Panc1 (cell line): Measurements from ENCODE around the gene ITGB2. TPM values are rescaled to one million over a fixed set of nuclear protein-coding genes. Genes with fewer than 3 reads are reported as not detected.

Experiments used
- ATAC-seq: fragments of 200-7000 bp; cut with Tn5 transposase; 2 replicates; pipeline ENCODE4 v1.9.1; 2020; ENCODE audit warnings: mild to moderate bottlenecking, moderate library complexity
- BruUV-seq: library from RNA; stranded (reverse); fragments of 400-500 nt; replicated peaks from 2 replicates; lab custom pipeline; 2021; lab: Mats Ljungman, UMichigan
- CTCF ChIA-PET: fragments of 300-600 bp; sonication (Branson Sonifier 250); formaldehyde crosslinking; loops from one replicate; lab custom pipeline; 2022; ENCODE audit warnings: antibody characterized with exemption; lab: Charles Lee
- POLR2A ChIA-PET: fragments of 300-600 bp; sonication (Branson Sonifier 250); formaldehyde crosslinking; loops from one replicate; lab custom pipeline; 2022; ENCODE audit warnings: antibody characterized with exemption; lab: Charles Lee
- DNase-seq: peaks from one replicate; pipeline ENCODE4 v3.0.0-alpha.2; 2010; ENCODE audit warnings: low read depth, low spot score
- H3K27ac ChIP-seq: 2 replicates; pipeline ENCODE4 v1.5.1; 2011; ENCODE audit warnings: mild to moderate bottlenecking, low read length, inconsistent platforms
- H3K27me3 ChIP-seq: fragments of 200-500 bp; sonication (Bioruptor generic); 2 replicates; pipeline ENCODE4 v1.6.0; 2014; ENCODE audit warnings: low read length, inconsistent platforms; ENCODE audit not compliant: control insufficient read depth, insufficient read depth
- H3K36me3 ChIP-seq: fragments of 200-500 bp; sonication (Bioruptor generic); 2 replicates; pipeline ENCODE4 v1.5.1; 2014; ENCODE audit warnings: inconsistent platforms, mild to moderate bottlenecking, low read length, moderate library complexity; ENCODE audit not compliant: control insufficient read depth, insufficient read depth
- H3K4me1 ChIP-seq: 2 replicates; pipeline ENCODE4 v1.5.1; 2011; ENCODE audit warnings: inconsistent platforms, mild to moderate bottlenecking, low read length, moderate library complexity; ENCODE audit not compliant: control insufficient read depth, insufficient read depth
- H3K4me3 ChIP-seq, 2 experiments: 2 replicates each; pipeline ENCODE4 v1.5.1; 2011 to 2012; ENCODE audit warnings: low read depth in 2 of 2, low read length in 2 of 2, mild to moderate bottlenecking in 2 of 2, inconsistent platforms in 1 of 2, moderate library complexity in 1 of 2
- H3K9me3 ChIP-seq: fragments of 200-500 bp; sonication (Bioruptor generic); 2 replicates; pipeline ENCODE4 v1.5.1; 2014; ENCODE audit warnings: low read depth, mild to moderate bottlenecking, inconsistent platforms, low read length, moderate library complexity; ENCODE audit not compliant: control insufficient read depth, insufficient read depth
- CTCF ChIP-seq: fragments of 450-650 bp; IDR thresholded peaks from 2 replicates; pipeline ENCODE4 v1.5.1; 2017; ENCODE audit warnings: mild to moderate bottlenecking
- POLR2AphosphoS5 ChIP-seq: IDR thresholded peaks from 2 replicates; pipeline ENCODE4 v1.6.1; 2012; ENCODE audit warnings: mild to moderate bottlenecking, low read depth, low read length, moderate library complexity
- REST ChIP-seq, 2 experiments: IDR thresholded peaks; 2 replicates each; pipeline ENCODE4 v1.6.1; 2011 to 2012; ENCODE audit warnings: low read depth in 2 of 2, control low read depth in 1 of 2, low read length in 1 of 2, mild to moderate bottlenecking in 1 of 2, moderate library complexity in 1 of 2; ENCODE audit not compliant: insufficient read depth in 1 of 2
- SIN3A ChIP-seq: IDR thresholded peaks from 2 replicates; pipeline ENCODE4 v1.6.1; 2012; ENCODE audit warnings: low read depth, mild to moderate bottlenecking, low read length, moderate library complexity, borderline replicate concordance; ENCODE audit not compliant: insufficient read depth
- TCF7L2 ChIP-seq: IDR thresholded peaks from 2 replicates; pipeline ENCODE4 v1.6.1; 2011; ENCODE audit warnings: mild to moderate bottlenecking, low read depth, low read length, inconsistent platforms
- in situ Hi-C: cut with HindIII; loops from 2 replicates; pipeline ENCODE4 v1.10.0; 2016; ENCODE audit warnings: low sequenced_read_pairs, low pct_unique_long_range_greater_than_20kb
- intact Hi-C: fragments of 100-400 bp; cut with micrococcal nuclease; formaldehyde crosslinking; loops from one replicate; pipeline ENCODE4 v1.10.0; 2022; ENCODE audit not compliant: unreplicated experiment
- total RNA-seq: library from RNA; stranded (reverse); gene quantifications from one replicate; pipeline ENCODE4 v1.2.1, GENCODE V29; 2021; ENCODE audit not compliant: unreplicated experiment

ITGB2 gene
- total RNA-seq, 1 experiment from 2014 or later: 3.0 TPM

GRCh38 chr21:44853601-44854390, 66.9 kb downstream of the ITGB2 start:
- Histone ChIP-seq H3K4me1 (peaks cover 3% of the 10 kb centered on the region), H3K27me3 (no peaks in the 10 kb centered on the region), H3K27ac (no peak overlapping the region), H3K9me3 (no peaks in the 10 kb centered on the region), H3K36me3 (peaks cover 6% of the 10 kb centered on the region), H3K4me3 (no peak overlapping the region)
- TF ChIP-seq CTCF (no peak), REST (IDR thresholded peaks at IDR 0.05; ENCODE audit: insufficient read depth in 1 of 2, low read depth in 2 of 2, low read length in 1 of 2) (no peak)
- ChIA-PET CTCF (no interaction called here), POLR2A (no interaction called here)
- ATAC-seq (peak; percentile 42), DNase-seq (no peak)
- in situ Hi-C loops (no loop called here), intact Hi-C loops (no loop called here)
- BruUV-seq: no TSS peak

GRCh38 chr21:44850905-44851657, 69.6 kb downstream of the ITGB2 start:
- no peak for TF ChIP-seq REST (IDR thresholded peaks at IDR 0.05; ENCODE audit: insufficient read depth in 1 of 2, low read depth in 2 of 2, low read length in 1 of 2)
- no peak for TF ChIP-seq TCF7L2
- no peak for TF ChIP-seq POLR2AphosphoS5
- no peak for TF ChIP-seq SIN3A
- TF ChIP-seq CTCF: no peak
- in situ Hi-C loops (no loop called here), intact Hi-C loops (no loop called here)
- Histone ChIP-seq H3K4me3 (no peak overlapping the region), H3K36me3 (peaks cover 6% of the 10 kb centered on the region), H3K4me1 (peaks cover 18% of the 10 kb centered on the region), H3K9me3 (no peaks in the 10 kb centered on the region), H3K27ac (no peak overlapping the region), H3K27me3 (no peaks in the 10 kb centered on the region)
- ATAC-seq (no peak), DNase-seq (no peak)
- ChIA-PET CTCF (no interaction called here), POLR2A (no interaction called here)
- BruUV-seq: no TSS peak
